ENCODE measurements around the gene RXFP1. TPM values are rescaled to one million over a fixed set of nuclear protein-coding genes. Genes with fewer than 3 reads are reported as not detected.

RXFP1 gene
- total RNA-seq, 1 experiment from 2014 or later: 0.48 TPM

- POLR2A ChIA-PET: no interaction called here
Observed at GRCh38 chr4:158625544-158625943, 103.9 kb downstream of the RXFP1 start.

GRCh38 chr4:158630893-158631292 lies 109.2 kb downstream of the RXFP1 start:
- Mint-ChIP-seq H3K4me3 (no peak overlapping the region), H3K36me3 (no peaks in the 10 kb centered on the region), H3K27ac (no peak overlapping the region), H3K4me1 (no peaks in the 10 kb centered on the region), H3K9me3 (no peaks in the 10 kb centered on the region), H3K27me3 (ENCODE audit: low read depth) (no peaks in the 10 kb centered on the region)
- no peak for TF ChIP-seq GABPB1 (CRISPR knock-in tag; IDR thresholded peaks at IDR 0.05)
- TF ChIP-seq AR (CRISPR knock-in tag; IDR thresholded peaks at IDR 0.05): no peak
- no peak for TF ChIP-seq NFATC4 (CRISPR knock-in tag; IDR thresholded peaks at IDR 0.05)
- no peak for TF ChIP-seq TP53 (CRISPR knock-in tag; IDR thresholded peaks at IDR 0.05)
- TF ChIP-seq TEAD4 (CRISPR knock-in tag; IDR thresholded peaks at IDR 0.05): no peak
- TF ChIP-seq IRF2 (CRISPR knock-in tag; IDR thresholded peaks at IDR 0.05; ENCODE audit: borderline replicate concordance, low read depth): no peak
- no peak for TF ChIP-seq ZNF671 (CRISPR knock-in tag; IDR thresholded peaks at IDR 0.05)
- TF ChIP-seq, protein P1, sequence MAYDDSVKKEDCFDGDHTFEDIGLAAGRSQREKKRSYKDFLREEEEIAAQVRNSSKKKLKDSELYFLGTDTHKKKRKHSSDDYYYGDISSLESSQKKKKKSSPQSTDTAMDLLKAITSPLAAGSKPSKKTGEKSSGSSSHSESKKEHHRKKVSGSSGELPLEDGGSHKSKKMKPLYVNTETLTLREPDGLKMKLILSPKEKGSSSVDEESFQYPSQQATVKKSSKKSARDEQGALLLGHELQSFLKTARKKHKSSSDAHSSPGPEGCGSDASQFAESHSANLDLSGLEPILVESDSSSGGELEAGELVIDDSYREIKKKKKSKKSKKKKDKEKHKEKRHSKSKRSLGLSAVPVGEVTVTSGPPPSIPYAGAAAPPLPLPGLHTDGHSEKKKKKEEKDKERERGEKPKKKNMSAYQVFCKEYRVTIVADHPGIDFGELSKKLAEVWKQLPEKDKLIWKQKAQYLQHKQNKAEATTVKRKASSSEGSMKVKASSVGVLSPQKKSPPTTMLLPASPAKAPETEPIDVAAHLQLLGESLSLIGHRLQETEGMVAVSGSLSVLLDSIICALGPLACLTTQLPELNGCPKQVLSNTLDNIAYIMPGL (CRISPR knock-in tag; IDR thresholded peaks at IDR 0.05): no peak
- TF ChIP-seq SMAD3 (CRISPR knock-in tag; IDR thresholded peaks at IDR 0.05; ENCODE audit: borderline replicate concordance): no peak
- no peak for TF ChIP-seq NR2C2 (CRISPR knock-in tag; IDR thresholded peaks at IDR 0.05)
- no peak for TF ChIP-seq USF1 (CRISPR knock-in tag; IDR thresholded peaks at IDR 0.05)
- TF ChIP-seq JUN (CRISPR knock-in tag; IDR thresholded peaks at IDR 0.05): no peak
- ATAC-seq (no peak), DNase-seq (ENCODE audit: low spot score) (no peak)
- ChIA-PET POLR2A (no interaction called here), CTCF (interaction anchor here (1.1 to 1.3 kb wide), 2 partner anchors 14 to 135 kb away, joined by 3 to 5 read pairs; no protein-coding TSS in a partner anchor)

More at GRCh38 chr4:158625544-158625943, 103.9 kb downstream of the RXFP1 start:
- H3K9me3 Mint-ChIP-seq: no peaks in the 10 kb centered on the region
- TF ChIP-seq MYBL2 (CRISPR knock-in tag; IDR thresholded peaks at IDR 0.05) (no peak), CREB1 (CRISPR knock-in tag; IDR thresholded peaks at IDR 0.05) (no peak), MXD4 (CRISPR knock-in tag; IDR thresholded peaks at IDR 0.05; ENCODE audit: borderline replicate concordance) (no peak)
- TF ChIP-seq, protein P2, sequence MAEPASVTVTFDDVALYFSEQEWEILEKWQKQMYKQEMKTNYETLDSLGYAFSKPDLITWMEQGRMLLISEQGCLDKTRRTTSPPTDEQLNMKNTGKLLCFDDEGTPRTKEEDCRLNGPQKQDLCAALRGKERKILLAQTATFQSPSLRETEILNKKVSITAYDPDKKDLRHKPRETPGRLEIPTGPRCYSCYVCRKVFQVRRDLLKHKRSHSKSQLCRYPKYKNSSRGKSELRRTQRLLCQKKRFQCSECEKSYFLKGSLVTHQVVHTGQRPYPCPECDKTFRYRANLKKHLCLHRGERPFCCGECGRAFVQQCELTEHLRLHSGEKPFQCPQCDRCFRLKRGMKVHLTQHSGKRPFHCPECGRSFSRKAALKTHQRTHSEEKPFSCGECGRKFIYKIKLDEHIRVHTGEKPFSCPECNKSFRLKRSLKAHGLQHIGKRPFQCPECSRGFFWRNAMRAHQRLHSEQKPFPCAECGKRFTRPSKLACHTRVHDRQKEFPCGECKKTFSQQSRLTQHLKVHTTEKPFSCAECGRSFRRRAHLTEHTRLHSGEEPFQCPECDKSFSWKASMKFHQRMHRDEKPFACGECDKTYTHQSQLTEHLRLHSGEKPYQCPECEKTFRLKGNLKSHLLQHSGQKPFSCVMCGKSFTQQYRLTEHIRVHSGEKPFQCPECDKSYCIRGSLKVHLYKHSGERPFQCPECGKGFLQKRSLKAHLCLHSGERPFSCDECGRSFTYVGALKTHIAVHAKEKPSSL (CRISPR knock-in tag; conservative IDR thresholded peaks at IDR 0.05): no peak
- ATAC-seq: no peak
- no peaks in the 10 kb centered on the region for H3K27me3 Mint-ChIP-seq (ENCODE audit: low read depth)
- H3K27ac Mint-ChIP-seq: no peak overlapping the region
- H3K36me3 Mint-ChIP-seq: no peaks in the 10 kb centered on the region
- no peak overlapping the region for H3K4me3 Mint-ChIP-seq
- no peak for DNase-seq (ENCODE audit: low spot score)
- CTCF ChIA-PET: interaction anchor here (1.1 to 1.9 kb wide), 2 partner anchors 130 to 369 kb away, joined by 3 to 14 read pairs; no protein-coding TSS in a partner anchor
- peaks cover 10% of the 10 kb centered on the region for H3K4me1 Mint-ChIP-seq

DNA sequence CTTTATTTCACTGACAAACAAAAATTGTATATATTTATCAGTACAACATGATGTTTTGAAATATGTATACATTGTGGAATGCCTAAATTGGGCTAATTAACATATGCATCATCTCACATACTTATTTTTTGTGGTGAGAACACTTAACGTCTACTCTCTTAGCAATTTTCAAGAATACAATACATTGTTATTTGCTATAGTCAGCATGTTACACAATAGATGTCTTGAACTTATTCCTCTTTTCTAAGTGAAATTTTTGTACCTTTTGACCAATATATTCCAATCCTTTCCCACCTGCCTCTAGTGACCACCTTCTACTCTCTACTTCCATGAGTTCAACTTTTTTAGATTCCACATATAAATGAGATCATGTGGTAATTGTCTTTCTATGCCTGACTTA lies 114.9 kb downstream of the RXFP1 start:
- ATAC-seq: no peak
- no peaks in the 10 kb centered on the region for H3K36me3 Mint-ChIP-seq
- no peak overlapping the region for H3K4me3 Mint-ChIP-seq
- no peak for DNase-seq (ENCODE audit: low spot score)
- H3K4me1 Mint-ChIP-seq: no peaks in the 10 kb centered on the region
- no peak overlapping the region for H3K27ac Mint-ChIP-seq
- H3K9me3 Mint-ChIP-seq: peaks cover 5% of the 10 kb centered on the region
- no peaks in the 10 kb centered on the region for H3K27me3 Mint-ChIP-seq (ENCODE audit: low read depth)
- CTCF ChIA-PET: no interaction called here
- POLR2A ChIA-PET: no interaction called here
- TF ChIP-seq CBFB (CRISPR knock-in tag; IDR thresholded peaks at IDR 0.05; ENCODE audit: low read depth) (no peak), NR3C1 (CRISPR knock-in tag; conservative IDR thresholded peaks at IDR 0.05; ENCODE audit: low read depth) (no peak), FOXP1 (CRISPR knock-in tag; IDR thresholded peaks at IDR 0.05; ENCODE audit: borderline replicate concordance) (no peak), ZNF317 (CRISPR knock-in tag; IDR thresholded peaks at IDR 0.05; ENCODE audit: borderline replicate concordance, low read depth) (no peak)

Measured in WTC11 (cell line).